Choroid plexus epithelial cell (primary cell): ENCODE data around the gene PRKAG2.
"Not testable (repeated sequence)": the region's sequence is repeated elsewhere in the genome, so short reads cannot be mapped to it uniquely, and the experiment has no call there.

Source experiments
- DNase-seq: peaks from one replicate; pipeline ENCODE4 v3.0.0-alpha.2; 2010; ENCODE audit warnings: low read depth
- H3K4me3 ChIP-seq: 2 replicates; pipeline ENCODE4 v1.5.1; 2011; ENCODE audit warnings: low read depth, mild to moderate bottlenecking, control low read depth, low read length, moderate library complexity
- CTCF ChIP-seq: conservative IDR thresholded peaks from 2 replicates; pipeline ENCODE4 v1.5.1; 2011; ENCODE audit warnings: low read depth, mild to moderate bottlenecking, control low read depth, inconsistent platforms, low read length, moderate library complexity

The PRKAG2 gene

DNA sequence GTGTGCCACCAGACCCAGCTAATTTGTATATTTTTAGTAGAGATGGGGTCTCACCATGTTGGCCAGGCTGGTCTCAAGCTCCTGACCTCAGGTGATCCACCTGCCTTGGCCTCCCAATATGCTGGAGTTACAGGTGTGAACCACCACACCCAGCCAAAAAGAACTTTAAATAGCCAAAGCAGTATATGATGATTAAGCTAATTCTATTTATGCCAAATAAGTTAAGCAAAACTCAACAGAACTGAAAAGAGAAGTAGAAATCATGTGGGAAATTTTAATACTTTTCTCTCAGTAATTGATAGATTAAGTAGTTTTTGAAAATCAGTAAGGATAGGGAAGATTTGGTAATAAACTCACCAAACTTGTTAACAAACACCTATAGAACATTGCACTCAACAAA, 332.7 kb downstream of the PRKAG2 start:
- H3K4me3 ChIP-seq: no peak overlapping the region
- DNase-seq: no peak
- no peak for TF ChIP-seq CTCF

- H3K4me3 ChIP-seq: no peak overlapping the region
- TF ChIP-seq CTCF: no peak
- no peak for DNase-seq
Observed at GRCh38 chr7:151542606-151543130, 334.2 kb downstream of the PRKAG2 start.

- DNase-seq: no peak
- no peak overlapping the region for H3K4me3 ChIP-seq
- no peak for TF ChIP-seq CTCF
Observed at GRCh38 chr7:151541709-151542499, 335.0 kb downstream of the PRKAG2 start.

- DNase-seq: no peak
- no peak overlapping the region for H3K4me3 ChIP-seq
- TF ChIP-seq CTCF: no peak
Observed at GRCh38 chr7:151540146-151540545, 336.8 kb downstream of the PRKAG2 start.

GRCh38 chr7:151539088-151539671, 337.7 kb downstream of the PRKAG2 start:
- no peak overlapping the region for H3K4me3 ChIP-seq
- peak; percentile 56 for DNase-seq

GRCh38 chr7:151537818-151538561, 338.9 kb downstream of the PRKAG2 start:
- peak; percentile 48 for DNase-seq
- no peak overlapping the region for H3K4me3 ChIP-seq
- TF ChIP-seq CTCF: no peak

More at GRCh38 chr7:151539088-151539671, 337.7 kb downstream of the PRKAG2 start:
- TF ChIP-seq CTCF: no peak

DNA sequence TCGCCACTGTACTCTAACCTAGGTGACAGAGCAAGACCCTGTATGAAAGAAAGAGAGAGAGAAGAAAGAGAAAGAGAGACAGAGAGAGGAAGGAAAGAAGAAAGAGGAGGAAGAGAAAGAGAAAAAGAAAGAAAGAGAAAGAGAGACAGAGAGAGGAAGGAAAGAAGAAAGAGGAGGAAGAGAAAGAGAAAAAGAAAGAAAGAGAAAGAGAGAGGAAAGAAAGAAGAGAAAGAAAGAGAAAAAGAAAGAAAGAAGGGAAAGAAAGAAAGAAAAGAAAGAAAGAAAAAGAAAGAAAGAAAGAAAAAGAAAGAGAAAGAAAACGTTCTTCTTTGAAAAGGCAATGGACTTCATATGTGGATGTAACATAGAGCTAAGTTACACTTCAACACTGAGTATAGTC, 340.7 kb downstream of the PRKAG2 start:
- not testable (repeated sequence) for DNase-seq, H3K4me3 ChIP-seq
